OCI-LY1 (cell line): ENCODE data around the gene KLHL40.

Experiments
- EZH2 ChIP-seq: fragments of 200-600 bp; sonication (generic), shearing (Covaris generic); IDR thresholded peaks from 2 replicates; pipeline ENCODE4 v1.8.0; 2017; ENCODE audit warnings: borderline replicate concordance, mixed run types, mild to moderate bottlenecking, antibody characterized with exemption, low read length, moderate library complexity, mixed read lengths
- TF ChIP-seq, protein P1 (sequence below): fragments of 200-600 bp; sonication (generic), shearing (Covaris generic); IDR thresholded peaks from 2 replicates; pipeline ENCODE4 v1.5.1; 2017; ENCODE audit warnings: mild to moderate bottlenecking, antibody characterized with exemption, low read length, moderate library complexity, mixed read lengths

DNA sequence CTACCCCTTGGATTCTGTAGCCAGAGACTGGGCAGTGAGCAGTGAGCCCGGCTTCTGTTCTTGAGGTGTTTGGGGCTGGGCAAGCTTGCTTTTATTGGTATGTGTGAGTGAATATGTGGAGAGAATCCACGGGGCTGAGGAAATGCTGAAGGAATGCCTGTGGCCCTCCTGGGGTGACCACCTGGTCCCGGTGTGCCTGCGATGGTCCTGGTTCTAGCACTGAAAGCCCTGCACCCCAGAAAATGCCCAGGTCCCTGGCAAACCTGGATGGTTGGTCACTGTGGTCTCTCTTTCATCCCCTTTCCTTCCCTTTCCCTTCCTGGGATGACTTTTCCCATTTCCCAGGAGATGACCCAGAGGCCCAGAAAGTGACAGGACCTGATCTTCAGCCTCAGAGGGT is 27.7 kb upstream of the KLHL40 start:
- TF ChIP-seq, protein P1, sequence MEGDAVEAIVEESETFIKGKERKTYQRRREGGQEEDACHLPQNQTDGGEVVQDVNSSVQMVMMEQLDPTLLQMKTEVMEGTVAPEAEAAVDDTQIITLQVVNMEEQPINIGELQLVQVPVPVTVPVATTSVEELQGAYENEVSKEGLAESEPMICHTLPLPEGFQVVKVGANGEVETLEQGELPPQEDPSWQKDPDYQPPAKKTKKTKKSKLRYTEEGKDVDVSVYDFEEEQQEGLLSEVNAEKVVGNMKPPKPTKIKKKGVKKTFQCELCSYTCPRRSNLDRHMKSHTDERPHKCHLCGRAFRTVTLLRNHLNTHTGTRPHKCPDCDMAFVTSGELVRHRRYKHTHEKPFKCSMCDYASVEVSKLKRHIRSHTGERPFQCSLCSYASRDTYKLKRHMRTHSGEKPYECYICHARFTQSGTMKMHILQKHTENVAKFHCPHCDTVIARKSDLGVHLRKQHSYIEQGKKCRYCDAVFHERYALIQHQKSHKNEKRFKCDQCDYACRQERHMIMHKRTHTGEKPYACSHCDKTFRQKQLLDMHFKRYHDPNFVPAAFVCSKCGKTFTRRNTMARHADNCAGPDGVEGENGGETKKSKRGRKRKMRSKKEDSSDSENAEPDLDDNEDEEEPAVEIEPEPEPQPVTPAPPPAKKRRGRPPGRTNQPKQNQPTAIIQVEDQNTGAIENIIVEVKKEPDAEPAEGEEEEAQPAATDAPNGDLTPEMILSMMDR: no peak
- TF ChIP-seq EZH2: no peak
